ENCODE results near the gene ALDH16A1. TPM values are rescaled to one million over a fixed set of nuclear protein-coding genes. Genes with fewer than 3 reads are reported as not detected.

Gene ALDH16A1
- total and polyA plus RNA-seq, 2 of the 8 experiments (the other 6 are each of a cell fraction or from before 2014, with no cell fraction given) = 30.5 to 34.3 TPM

DNA sequence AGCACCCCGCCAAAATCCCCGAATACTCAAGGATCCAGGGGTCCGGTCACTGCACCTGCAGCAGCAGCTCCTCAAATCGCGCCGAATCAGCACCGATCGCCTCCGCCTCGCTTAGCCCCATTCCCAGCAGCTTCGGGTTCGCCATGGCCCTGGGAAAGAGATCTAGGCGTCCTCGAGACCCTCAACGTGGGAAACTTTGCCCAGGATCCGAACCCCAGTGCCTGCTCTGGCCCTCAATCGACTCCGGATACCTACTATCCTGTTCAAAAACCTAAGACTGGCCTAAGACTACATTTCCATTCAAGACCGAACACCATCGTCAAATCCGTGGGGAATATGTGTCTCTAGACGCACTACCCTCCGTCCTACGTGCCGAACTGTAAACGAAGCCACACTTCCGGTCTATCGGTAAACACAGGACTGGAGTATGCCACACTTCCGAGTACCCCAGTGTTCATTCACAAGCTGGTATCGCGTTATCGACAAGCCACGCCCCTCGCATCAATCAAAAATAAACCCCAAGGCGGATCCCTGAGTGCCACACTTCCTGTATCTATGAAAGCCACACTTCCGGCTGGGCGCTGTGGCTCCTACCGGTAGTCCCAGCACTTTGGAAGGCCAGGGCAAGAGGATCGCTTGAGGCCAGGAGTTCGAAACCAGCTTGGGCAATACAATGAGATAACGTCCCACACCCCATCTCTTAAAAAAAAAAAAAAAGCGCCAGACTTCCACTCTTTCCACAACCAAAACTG, 1.4 kb upstream of the ALDH16A1 start, which contains the start of gene PIH1D1:
Gene PIH1D1, minus strand, starts transcription at position 385 of the 752 bp plus-strand sequence. Its CDS starts 240 bp downstream, at position 145.
- WGBS, 2 experiments (ENCODE audit: extremely low coverage in 1 of 2, insufficient coverage in 1 of 2, insufficient read length in 1 of 2, insufficient replicate concordance in 2 of 2, low coverage in 1 of 2, low lambda C conversion rate in 2 of 2, missing lambda C conversion rate in 1 of 2) = 1% methylated on average over 42 of the region's 42 CpGs; no CpG with 5 or more reads in 1 of the 2 experiments
- CTCF ChIA-PET (ENCODE audit: partially characterized antibody) = interaction anchor here (0.6 to 3.7 kb wide), 10 partner anchors 11 to 151 kb away, joined by 3 to 15 read pairs (median 3); partner anchors contain the start of genes FLT3LG and SLC17A7
- no peaks in the 10 kb centered on the region for H3K27me3 ChIP-seq (replicated peaks in 1 of 4; ENCODE audit: control insufficient read depth in 3 of 4, extremely low read depth in 1 of 4, insufficient read depth in 3 of 4, low read length in 3 of 4)
- TF ChIP-seq BACH1 (IDR thresholded peaks at IDR 0.05; ENCODE audit: low read length) = no peak
- TF ChIP-seq PHF8 (conservative IDR thresholded peaks at IDR 0.05; ENCODE audit: low read depth, low read length) = peak; percentile 59
- TF ChIP-seq ASH2L (IDR thresholded peaks at IDR 0.05; ENCODE audit: low read length) = peak; percentile 55
- no peak for TF ChIP-seq SIRT6 (IDR thresholded peaks at IDR 0.05; ENCODE audit: low read length)
- TF ChIP-seq KDM4A (IDR thresholded peaks at IDR 0.05; ENCODE audit: low read depth, low read length, severe bottlenecking) = peak; percentile 31
- 0 out of 2 replicates have a peak, but pooled peaks have one; percentile 33 for TF ChIP-seq CREB1 (IDR thresholded peaks at IDR 0.05)
- no peak for TF ChIP-seq USF2 (IDR thresholded peaks at IDR 0.05; ENCODE audit: low read length)
- TF ChIP-seq CHD2 (IDR thresholded peaks at IDR 0.05; ENCODE audit: low read length) = peak; percentile 95
- TF ChIP-seq SIN3A (conservative IDR thresholded peaks at IDR 0.05 in 1 of 2, IDR thresholded peaks at IDR 0.05 in 1 of 2; ENCODE audit: low read depth in 1 of 2, low read length in 2 of 2) = peak in 1 of 2 experiments; percentile 90; a peak in 2 of 4 replicates
- TF ChIP-seq SP1 (IDR thresholded peaks at IDR 0.05; ENCODE audit: low read depth, low read length) = peak; percentile 45; the same call in 1 of the 2 replicates

More for the DNA sequence above, 1.4 kb upstream of the ALDH16A1 start, which contains the start of gene PIH1D1:
- peak within 1 kb of the TSS; percentile 63 to 93 for H3K4me2 ChIP-seq (ENCODE audit: insufficient read depth in 1 of 2, low read depth in 2 of 2, low read length in 2 of 2)
- no peak within 1 kb of the TSS for H2BK15ac ChIP-seq (ENCODE audit: low read length)
- H3K79me2 ChIP-seq (ENCODE audit: control insufficient read depth in 1 of 2, insufficient read depth in 2 of 2, low read length in 2 of 2) = peaks cover 0 to 23% of the 10 kb centered on the region in 2 experiments; a peak in 2 of 4 replicates
- peaks cover 0 to 14% (median 10%) of the 10 kb centered on the region in 4 experiments; a peak in 6 of 7 replicates for H3K4me1 ChIP-seq (replicated peaks in 1 of 4; ENCODE audit: control insufficient read depth in 3 of 4, insufficient read depth in 4 of 4, low read length in 3 of 4)
- H3K9me3 ChIP-seq (ENCODE audit: insufficient read depth in 2 of 2, low read depth in 1 of 2, low read length in 1 of 2) = no peaks in the 10 kb centered on the region
- peak within 1 kb of the TSS; percentile 69 for H3K27ac ChIP-seq (ENCODE audit: low read depth, low read length)
- H4K20me1 ChIP-seq (replicated peaks in 1 of 2; ENCODE audit: control insufficient read depth in 1 of 2, insufficient read depth in 2 of 2, low read length in 2 of 2) = peaks cover 8 to 15% of the 10 kb centered on the region in 2 experiments
- no peak within 1 kb of the TSS for H3K14ac ChIP-seq (ENCODE audit: insufficient read length)
- H2AFZ ChIP-seq (ENCODE audit: low read length) = 0 out of 2 replicates have a peak within 1 kb of the TSS, but pooled peaks have one; percentile 77
- peak within 1 kb of the TSS; percentile 50 for H2BK120ac ChIP-seq (replicated peaks; ENCODE audit: low read depth, low read length)
- H3K79me1 ChIP-seq (ENCODE audit: low read depth, low read length) = peaks cover 2% of the 10 kb centered on the region
- H3K4ac ChIP-seq (replicated peaks; ENCODE audit: insufficient read length, low read depth, low read length) = peak within 1 kb of the TSS; percentile 47
- POLR2A ChIA-PET (ENCODE audit: partially characterized antibody) = interaction anchor here (0.7 to 4.6 kb wide), 22 partner anchors 8 to 177 kb away, joined by 3 to 33 read pairs (median 6); partner anchors contain the start of genes FLT3LG, RPL13A, RPS11 and SLC17A7
- H3K23ac ChIP-seq (ENCODE audit: insufficient read length) = no peak within 1 kb of the TSS
- H2BK5ac ChIP-seq (ENCODE audit: low read depth, low read length) = peak within 1 kb of the TSS; percentile 24; the same call in 1 of the 2 replicates
- peak within 1 kb of the TSS; percentile 85 for H4K5ac ChIP-seq (ENCODE audit: insufficient read length, low read depth, low read length)
- peak within 1 kb of the TSS; percentile 74 for H3K56ac ChIP-seq (replicated peaks; ENCODE audit: insufficient read length, low read depth, low read length)
- peak within 1 kb of the TSS; percentile 86 to 99 (median 96) for H3K4me3 ChIP-seq (ENCODE audit: extremely low read depth in 1 of 4, insufficient read depth in 2 of 4, low read depth in 3 of 4, low read length in 4 of 4)
- no peak within 1 kb of the TSS for H2BK20ac ChIP-seq (ENCODE audit: low read length)
- no peak within 1 kb of the TSS; the same call in 1 of the 2 replicates for H3K18ac ChIP-seq (ENCODE audit: extremely low read depth, low read length)
- peak within 1 kb of the TSS; percentile 72; the same call in 1 of the 2 replicates for H2BK12ac ChIP-seq (ENCODE audit: low read depth, low read length)
- H3K23me2 ChIP-seq (ENCODE audit: low read depth, low read length) = peaks cover 4% of the 10 kb centered on the region
- H3K36me3 ChIP-seq (ENCODE audit: control insufficient read depth in 2 of 4, insufficient read depth in 4 of 4, low read length in 3 of 4) = peaks cover 8 to 13% (median 10%) of the 10 kb centered on the region in 4 experiments; a peak in 6 of 8 replicates
- peak within 1 kb of the TSS; percentile 75 for H4K91ac ChIP-seq (replicated peaks; ENCODE audit: insufficient read length, low read length)
- peak within 1 kb of the TSS; percentile 54; the same call in 1 of the 2 replicates for H2AK5ac ChIP-seq (ENCODE audit: low read depth, low read length)
- FAIRE-seq (peak; percentile 86), DNase-seq (ENCODE audit: low read depth in 1 of 2, low spot score in 2 of 2) (peak; percentile 93 to 95)
- H4K8ac ChIP-seq (ENCODE audit: extremely low read depth, insufficient read depth, low read length) = peak within 1 kb of the TSS; percentile 92; the same call in 1 of the 2 replicates
- peak within 1 kb of the TSS; percentile 40 to 96 (median 90) for H3K9ac ChIP-seq (replicated peaks in 1 of 4; ENCODE audit: extremely low read depth in 1 of 4, low read depth in 3 of 4, low read length in 3 of 4)

Measured in H1 (cell line).